PC-3 (cell line): ENCODE data around the gene S100A16.

Source experiments
- EZH2 ChIP-seq: fragments of 300-600 bp; sonication (generic); IDR thresholded peaks from one replicate; pipeline ENCODE4 v1.6.1; 2017; ENCODE audit warnings: antibody characterized with exemption, mild to moderate bottlenecking, low read length; ENCODE audit not compliant: unreplicated experiment
- TF ChIP-seq, protein P1 (sequence below): fragments of 300-600 bp; sonication (generic); conservative IDR thresholded peaks from 2 replicates; pipeline ENCODE4 v1.5.1; 2017; ENCODE audit warnings: antibody characterized with exemption, low read depth, mild to moderate bottlenecking, low read length

DNA sequence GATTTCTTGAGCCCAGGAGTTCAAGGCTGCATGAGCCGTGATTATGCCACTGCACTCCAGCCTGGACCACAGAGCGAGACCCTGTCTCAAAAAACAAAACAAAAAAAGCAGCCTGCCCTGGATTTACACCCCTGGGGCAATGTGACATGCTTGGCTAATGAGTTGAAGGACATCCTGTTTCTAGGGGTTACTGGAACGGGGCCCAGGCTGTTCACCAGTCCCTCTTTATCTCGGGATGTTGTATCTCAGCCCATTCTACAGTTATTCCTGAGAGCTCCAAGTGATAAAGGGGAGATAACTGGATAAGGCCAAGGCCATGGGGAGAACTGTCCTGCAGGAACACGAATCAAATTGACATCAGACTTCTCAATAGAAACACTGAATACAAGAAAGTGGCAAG, 25.6 kb downstream of the S100A16 start:
- TF ChIP-seq, protein P1, sequence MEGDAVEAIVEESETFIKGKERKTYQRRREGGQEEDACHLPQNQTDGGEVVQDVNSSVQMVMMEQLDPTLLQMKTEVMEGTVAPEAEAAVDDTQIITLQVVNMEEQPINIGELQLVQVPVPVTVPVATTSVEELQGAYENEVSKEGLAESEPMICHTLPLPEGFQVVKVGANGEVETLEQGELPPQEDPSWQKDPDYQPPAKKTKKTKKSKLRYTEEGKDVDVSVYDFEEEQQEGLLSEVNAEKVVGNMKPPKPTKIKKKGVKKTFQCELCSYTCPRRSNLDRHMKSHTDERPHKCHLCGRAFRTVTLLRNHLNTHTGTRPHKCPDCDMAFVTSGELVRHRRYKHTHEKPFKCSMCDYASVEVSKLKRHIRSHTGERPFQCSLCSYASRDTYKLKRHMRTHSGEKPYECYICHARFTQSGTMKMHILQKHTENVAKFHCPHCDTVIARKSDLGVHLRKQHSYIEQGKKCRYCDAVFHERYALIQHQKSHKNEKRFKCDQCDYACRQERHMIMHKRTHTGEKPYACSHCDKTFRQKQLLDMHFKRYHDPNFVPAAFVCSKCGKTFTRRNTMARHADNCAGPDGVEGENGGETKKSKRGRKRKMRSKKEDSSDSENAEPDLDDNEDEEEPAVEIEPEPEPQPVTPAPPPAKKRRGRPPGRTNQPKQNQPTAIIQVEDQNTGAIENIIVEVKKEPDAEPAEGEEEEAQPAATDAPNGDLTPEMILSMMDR, result no peak
- no peak for TF ChIP-seq EZH2
